Natural killer cell treated with Interleukin-12 subunit alpha and Interleukin-12 subunit beta and Interleukin-15 and Interleukin-18, amount 100 ng/mL, for 72 hours (primary cell): ENCODE measurements around the gene ARHGAP15. TPM values are rescaled to one million over a fixed set of nuclear protein-coding genes. Genes with fewer than 3 reads are reported as not detected.

Source experiments
- ATAC-seq, 2 donors: fragments of 150-1000 bp; cut with Tn5 transposase in 1 of 2; sonication (Bioruptor Pico), chemical (Tn5 transposase) in 1 of 2; 2 replicates each; pipeline ENCODE4 v1.10.0; 2021
- DNase-seq: peaks from one replicate; pipeline ENCODE4 v3.0.0; 2022; ENCODE audit warnings: low spot score
- H3K27ac Mint-ChIP-seq, 2 donors: 1 replicate in 1 of 2; 2 replicates in 1 of 2; pipeline ENCODE4 v1.8.0; 2022; ENCODE audit warnings: mixed read lengths in 2 of 2, mild to moderate bottlenecking in 1 of 2, moderate library complexity in 1 of 2
- H3K27me3 Mint-ChIP-seq, 2 donors: 1 replicate in 1 of 2; 2 replicates in 1 of 2; pipeline ENCODE4 v1.8.0; 2022; ENCODE audit warnings: mixed read lengths in 2 of 2
- H3K36me3 Mint-ChIP-seq: one replicate; pipeline ENCODE4 v1.8.0; 2022; ENCODE audit warnings: mixed read lengths
- H3K4me1 Mint-ChIP-seq, 2 donors: 1 replicate in 1 of 2; 2 replicates in 1 of 2; pipeline ENCODE4 v1.8.0; 2022; ENCODE audit warnings: low read depth in 2 of 2, mixed read lengths in 2 of 2, mild to moderate bottlenecking in 1 of 2
- H3K4me3 Mint-ChIP-seq: one replicate; pipeline ENCODE4 v1.8.0; 2022; ENCODE audit warnings: mixed read lengths
- H3K9me3 Mint-ChIP-seq: 2 replicates; pipeline ENCODE4 v1.8.0; 2022; ENCODE audit warnings: mixed read lengths
- total RNA-seq, 2 donors: library from RNA; stranded (reverse); gene quantifications; one replicate each; pipeline ENCODE4 v1.2.3, GENCODE V29; 2022

Gene ARHGAP15
- total RNA-seq, 2 donors from 2014 or later = 80.6 to 133 TPM

- no peak for ATAC-seq
- no peaks in the 10 kb centered on the region for H3K27me3 Mint-ChIP-seq
- DNase-seq = no peak
- peaks cover 13 to 40% of the 10 kb centered on the region in 2 donors for H3K4me1 Mint-ChIP-seq
- no peaks in the 10 kb centered on the region for H3K36me3 Mint-ChIP-seq
- no peaks in the 10 kb centered on the region for H3K9me3 Mint-ChIP-seq
- H3K4me3 Mint-ChIP-seq = no peak overlapping the region
- no peak overlapping the region for H3K27ac Mint-ChIP-seq
Measured at GRCh38 chr2:143345887-143346787, 216.9 kb downstream of the ARHGAP15 start.

GRCh38 chr2:143347271-143347695 is 218.1 kb downstream of the ARHGAP15 start:
- no peak overlapping the region for H3K27ac Mint-ChIP-seq
- peaks cover 16 to 35% of the 10 kb centered on the region in 2 donors for H3K4me1 Mint-ChIP-seq
- H3K9me3 Mint-ChIP-seq = no peaks in the 10 kb centered on the region
- no peak overlapping the region for H3K4me3 Mint-ChIP-seq
- H3K36me3 Mint-ChIP-seq = no peaks in the 10 kb centered on the region
- H3K27me3 Mint-ChIP-seq = no peaks in the 10 kb centered on the region
- DNase-seq (no peak), ATAC-seq (no peak)

GRCh38 chr2:143347901-143348414 is 218.7 kb downstream of the ARHGAP15 start:
- H3K4me1 Mint-ChIP-seq = peaks cover 15 to 33% of the 10 kb centered on the region in 2 donors
- H3K9me3 Mint-ChIP-seq = no peaks in the 10 kb centered on the region
- no peaks in the 10 kb centered on the region for H3K36me3 Mint-ChIP-seq
- H3K4me3 Mint-ChIP-seq = no peak overlapping the region
- no peak for ATAC-seq
- H3K27ac Mint-ChIP-seq = no peak overlapping the region
- DNase-seq = no peak
- no peaks in the 10 kb centered on the region for H3K27me3 Mint-ChIP-seq

GRCh38 chr2:143354050-143354750 is 225.0 kb downstream of the ARHGAP15 start:
- no peaks in the 10 kb centered on the region for H3K27me3 Mint-ChIP-seq
- H3K4me3 Mint-ChIP-seq = no peak overlapping the region
- DNase-seq = no peak
- no peak overlapping the region for H3K27ac Mint-ChIP-seq
- ATAC-seq = no peak
- no peaks in the 10 kb centered on the region for H3K36me3 Mint-ChIP-seq
- peaks cover 8 to 9% of the 10 kb centered on the region in 2 donors for H3K4me1 Mint-ChIP-seq
- H3K9me3 Mint-ChIP-seq = no peaks in the 10 kb centered on the region

- DNase-seq = no peak
- Mint-ChIP-seq H3K27me3 (no peaks in the 10 kb centered on the region), H3K4me3 (no peak overlapping the region), H3K27ac (no peak overlapping the region), H3K9me3 (no peaks in the 10 kb centered on the region), H3K4me1 (peaks cover 8 to 9% of the 10 kb centered on the region in 2 donors), H3K36me3 (no peaks in the 10 kb centered on the region)
- ATAC-seq = no peak
Measured at GRCh38 chr2:143355870-143356269, 226.7 kb downstream of the ARHGAP15 start.

GRCh38 chr2:143356336-143356735 is 227.1 kb downstream of the ARHGAP15 start:
- ATAC-seq = no peak
- Mint-ChIP-seq H3K36me3 (no peaks in the 10 kb centered on the region), H3K27me3 (no peaks in the 10 kb centered on the region), H3K27ac (peak overlapping the region in 1 of 2 donors; percentile 41), H3K4me1 (peaks cover 8% of the 10 kb centered on the region in 2 donors), H3K9me3 (no peaks in the 10 kb centered on the region), H3K4me3 (no peak overlapping the region)
- no peak for DNase-seq

GRCh38 chr2:143356736-143357446 is 227.7 kb downstream of the ARHGAP15 start:
- no peaks in the 10 kb centered on the region for H3K9me3 Mint-ChIP-seq
- no peaks in the 10 kb centered on the region for H3K36me3 Mint-ChIP-seq
- H3K27me3 Mint-ChIP-seq = no peaks in the 10 kb centered on the region
- peak overlapping the region in 1 of 2 donors; percentile 41 for H3K27ac Mint-ChIP-seq
- DNase-seq (no peak), ATAC-seq (no peak)
- no peak overlapping the region for H3K4me3 Mint-ChIP-seq
- peaks cover 5 to 8% of the 10 kb centered on the region in 2 donors for H3K4me1 Mint-ChIP-seq

- no peaks in the 10 kb centered on the region for H3K27me3 Mint-ChIP-seq
- H3K36me3 Mint-ChIP-seq = no peaks in the 10 kb centered on the region
- DNase-seq (no peak), ATAC-seq (no peak)
- H3K27ac Mint-ChIP-seq = no peak overlapping the region
- no peaks in the 10 kb centered on the region for H3K9me3 Mint-ChIP-seq
- no peak overlapping the region for H3K4me3 Mint-ChIP-seq
- peaks cover 5 to 15% of the 10 kb centered on the region in 2 donors for H3K4me1 Mint-ChIP-seq
Measured at GRCh38 chr2:143357966-143358365, 228.7 kb downstream of the ARHGAP15 start.

- Mint-ChIP-seq H3K36me3 (no peaks in the 10 kb centered on the region), H3K4me3 (no peak overlapping the region), H3K27ac (no peak overlapping the region), H3K9me3 (no peaks in the 10 kb centered on the region), H3K4me1 (peaks cover 0 to 6% of the 10 kb centered on the region in 2 donors), H3K27me3 (no peaks in the 10 kb centered on the region)
- no peak for DNase-seq
- no peak for ATAC-seq
Measured at GRCh38 chr2:143361346-143361745, 232.1 kb downstream of the ARHGAP15 start.

- Mint-ChIP-seq H3K27me3 (no peaks in the 10 kb centered on the region), H3K36me3 (no peaks in the 10 kb centered on the region), H3K4me3 (no peak overlapping the region), H3K9me3 (no peaks in the 10 kb centered on the region), H3K27ac (no peak overlapping the region), H3K4me1 (peaks cover 15 to 22% of the 10 kb centered on the region in 2 donors)
- DNase-seq (no peak), ATAC-seq (no peak)
Measured at GRCh38 chr2:143371616-143372015, 242.4 kb downstream of the ARHGAP15 start.

- ATAC-seq (no peak), DNase-seq (no peak)
- Mint-ChIP-seq H3K36me3 (no peaks in the 10 kb centered on the region), H3K27me3 (no peaks in the 10 kb centered on the region), H3K4me1 (peaks cover 7 to 12% of the 10 kb centered on the region in 2 donors), H3K9me3 (no peaks in the 10 kb centered on the region), H3K27ac (no peak overlapping the region), H3K4me3 (no peak overlapping the region)
Measured at GRCh38 chr2:143375384-143375880, 246.2 kb downstream of the ARHGAP15 start.

GRCh38 chr2:143378996-143379395 is 249.8 kb downstream of the ARHGAP15 start:
- no peak for ATAC-seq

GRCh38 chr2:143379955-143380354 is 250.7 kb downstream of the ARHGAP15 start:
- Mint-ChIP-seq H3K4me3 (no peak overlapping the region), H3K4me1 (peaks cover 15% of the 10 kb centered on the region in 2 donors), H3K27ac (no peak overlapping the region), H3K9me3 (no peaks in the 10 kb centered on the region), H3K36me3 (no peaks in the 10 kb centered on the region), H3K27me3 (no peaks in the 10 kb centered on the region)
- ATAC-seq (no peak), DNase-seq (no peak)

More at GRCh38 chr2:143378996-143379395, 249.8 kb downstream of the ARHGAP15 start:
- Mint-ChIP-seq H3K4me1 (peaks cover 15% of the 10 kb centered on the region in 2 donors), H3K27ac (no peak overlapping the region), H3K9me3 (no peaks in the 10 kb centered on the region), H3K36me3 (no peaks in the 10 kb centered on the region), H3K4me3 (no peak overlapping the region), H3K27me3 (no peaks in the 10 kb centered on the region)
- DNase-seq = no peak
